GM10248 (cell line): ENCODE data around the gene CYGB.
"Not testable (repeated sequence)": the region's sequence is repeated elsewhere in the genome, so short reads cannot be mapped to it uniquely, and the experiment has no call there.

Experiments used
- CTCF ChIA-PET: fragments of 300-600 bp; sonication (Branson Sonifier 250); formaldehyde crosslinking; extraction: SDS; loops from one replicate; lab custom pipeline; 2021; ENCODE audit warnings: antibody characterized with exemption; lab: Yijun Ruan, JAX
- POLR2A ChIA-PET: fragments of 350-650 bp; sonication (Branson Sonifier 250); formaldehyde crosslinking; extraction: SDS; loops from one replicate; lab custom pipeline; 2020; ENCODE audit warnings: antibody characterized with exemption; lab: Yijun Ruan, JAX
- DNase-seq: peaks from one replicate; pipeline ENCODE4 v3.0.0; 2012; ENCODE audit errors: extremely low spot score
- TF ChIP-seq, protein P1 (sequence below): IDR thresholded peaks from 2 replicates; pipeline ENCODE4 v1.5.1; 2012; ENCODE audit warnings: mild to moderate bottlenecking, low read depth; ENCODE audit errors: extremely low read depth, missing control alignments, control extremely low read depth

CYGB gene

GRCh38 chr17:76562734-76563148 lies 25.2 kb upstream of the CYGB start:
- POLR2A ChIA-PET, result no interaction called here

GRCh38 chr17:76561799-76562268 lies 24.3 kb upstream of the CYGB start:
- TF ChIP-seq, protein P1, sequence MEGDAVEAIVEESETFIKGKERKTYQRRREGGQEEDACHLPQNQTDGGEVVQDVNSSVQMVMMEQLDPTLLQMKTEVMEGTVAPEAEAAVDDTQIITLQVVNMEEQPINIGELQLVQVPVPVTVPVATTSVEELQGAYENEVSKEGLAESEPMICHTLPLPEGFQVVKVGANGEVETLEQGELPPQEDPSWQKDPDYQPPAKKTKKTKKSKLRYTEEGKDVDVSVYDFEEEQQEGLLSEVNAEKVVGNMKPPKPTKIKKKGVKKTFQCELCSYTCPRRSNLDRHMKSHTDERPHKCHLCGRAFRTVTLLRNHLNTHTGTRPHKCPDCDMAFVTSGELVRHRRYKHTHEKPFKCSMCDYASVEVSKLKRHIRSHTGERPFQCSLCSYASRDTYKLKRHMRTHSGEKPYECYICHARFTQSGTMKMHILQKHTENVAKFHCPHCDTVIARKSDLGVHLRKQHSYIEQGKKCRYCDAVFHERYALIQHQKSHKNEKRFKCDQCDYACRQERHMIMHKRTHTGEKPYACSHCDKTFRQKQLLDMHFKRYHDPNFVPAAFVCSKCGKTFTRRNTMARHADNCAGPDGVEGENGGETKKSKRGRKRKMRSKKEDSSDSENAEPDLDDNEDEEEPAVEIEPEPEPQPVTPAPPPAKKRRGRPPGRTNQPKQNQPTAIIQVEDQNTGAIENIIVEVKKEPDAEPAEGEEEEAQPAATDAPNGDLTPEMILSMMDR, result no peak
- CTCF ChIA-PET, result interaction anchor here (1.4 kb wide), 1 partner anchor 15 kb away, joined by 3 read pairs; no protein-coding TSS in a partner anchor
- DNase-seq, result no peak
- POLR2A ChIA-PET, result interaction anchor here (0.6 to 0.7 kb wide), 2 partner anchors 26 to 1217 kb away, joined by 3 to 4 read pairs; no protein-coding TSS in a partner anchor

More at GRCh38 chr17:76562734-76563148, 25.2 kb upstream of the CYGB start:
- DNase-seq, result no peak
- CTCF ChIA-PET, result interaction anchor here (1.4 kb wide), 2 partner anchors 16 to 26 kb away, joined by 3 read pairs; no protein-coding TSS in a partner anchor
- TF ChIP-seq, protein P1, result no peak

DNA sequence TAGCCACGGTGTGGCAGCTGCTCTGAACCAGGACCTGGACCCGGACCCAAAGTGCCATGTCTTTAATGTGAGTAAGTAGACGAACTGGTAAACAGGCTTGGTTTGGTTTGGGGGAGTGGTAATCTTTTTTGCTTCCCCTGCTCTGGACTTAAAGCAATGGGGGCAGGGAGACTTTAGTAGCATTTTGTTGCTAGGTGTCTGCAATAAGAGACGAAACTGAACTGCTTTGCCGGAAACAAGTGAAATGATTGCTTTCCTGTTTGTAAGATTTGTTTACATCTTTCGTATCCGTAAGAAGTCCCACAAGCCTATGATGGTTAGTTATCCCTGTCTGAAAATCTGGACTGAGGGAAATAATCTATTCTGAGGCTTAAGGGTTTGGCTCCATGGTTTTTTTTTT lies 23.8 kb upstream of the CYGB start:
- TF ChIP-seq, protein P1, result no peak
- ChIA-PET CTCF (interaction anchor here (1.3 to 1.5 kb wide), 3 partner anchors 10 to 33 kb away, joined by 3 read pairs; no protein-coding TSS in a partner anchor), POLR2A (interaction anchor here (0.6 kb wide), 1 partner anchor 43 kb away, joined by 11 read pairs; no protein-coding TSS in a partner anchor)
- DNase-seq, result no peak

- DNase-seq, result no peak
- ChIA-PET CTCF (interaction anchor here (0.8 to 5.7 kb wide), 7 partner anchors 9 to 176 kb away, joined by 3 to 60 read pairs (median 3); a partner anchor contains a TSS), POLR2A (interaction anchor here (0.6 kb wide), 1 partner anchor 43 kb away, joined by 11 read pairs; no protein-coding TSS in a partner anchor)
- TF ChIP-seq, protein P1, result no peak
These were observed 23.3 kb upstream of the CYGB start for GRCh38 chr17:76560877-76561221.

GRCh38 chr17:76560036-76560876 lies 22.7 kb upstream of the CYGB start:
- POLR2A ChIA-PET, result interaction anchor here (0.6 kb wide), 2 partner anchors 102 to 111 kb away, joined by 3 to 6 read pairs; no protein-coding TSS in a partner anchor
- CTCF ChIA-PET, result interaction anchor here (0.8 to 5.7 kb wide), 10 partner anchors 9 to 175 kb away, joined by 3 to 60 read pairs (median 3); a partner anchor contains a TSS
- TF ChIP-seq, protein P1, result no peak
- no peak for DNase-seq

DNA sequence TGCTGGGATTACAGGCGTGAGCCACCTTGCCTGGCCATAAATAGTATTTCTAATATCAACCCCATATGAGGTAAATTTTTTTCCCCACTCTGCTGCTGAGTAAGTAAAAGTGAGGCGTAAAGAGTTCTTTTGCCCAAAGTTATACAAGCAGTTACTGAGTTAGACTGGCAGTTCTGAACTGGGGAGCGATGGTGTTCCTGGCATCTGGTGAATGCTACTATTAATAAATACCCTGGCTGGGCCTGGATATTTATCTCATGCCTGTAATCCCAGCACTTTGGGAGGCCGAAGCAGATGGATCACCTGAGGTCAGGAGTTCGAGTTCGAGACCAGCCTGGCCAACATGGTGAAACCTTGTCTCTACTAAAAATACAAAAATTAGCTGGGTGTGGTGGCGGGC lies 22.0 kb upstream of the CYGB start:
- POLR2A ChIA-PET, result interaction anchor here (0.6 kb wide), 1 partner anchor 101 kb away, joined by 6 read pairs; no protein-coding TSS in a partner anchor
- not testable (repeated sequence) for DNase-seq
- CTCF ChIA-PET, result interaction anchor here (1.5 to 5.7 kb wide), 8 partner anchors 10 to 174 kb away, joined by 3 to 60 read pairs (median 16); a partner anchor contains a TSS
